CD4-positive, alpha-beta T cell treated with Interleukin-12 subunit alpha and Interleukin-12 subunit beta, for 1 hour (primary cell): ENCODE data around the gene TLN1.

ENCODE experiments used
- DNase-seq: peaks from one replicate; pipeline ENCODE4 v3.0.0-alpha.2; 2020

TLN1 gene, protein sequence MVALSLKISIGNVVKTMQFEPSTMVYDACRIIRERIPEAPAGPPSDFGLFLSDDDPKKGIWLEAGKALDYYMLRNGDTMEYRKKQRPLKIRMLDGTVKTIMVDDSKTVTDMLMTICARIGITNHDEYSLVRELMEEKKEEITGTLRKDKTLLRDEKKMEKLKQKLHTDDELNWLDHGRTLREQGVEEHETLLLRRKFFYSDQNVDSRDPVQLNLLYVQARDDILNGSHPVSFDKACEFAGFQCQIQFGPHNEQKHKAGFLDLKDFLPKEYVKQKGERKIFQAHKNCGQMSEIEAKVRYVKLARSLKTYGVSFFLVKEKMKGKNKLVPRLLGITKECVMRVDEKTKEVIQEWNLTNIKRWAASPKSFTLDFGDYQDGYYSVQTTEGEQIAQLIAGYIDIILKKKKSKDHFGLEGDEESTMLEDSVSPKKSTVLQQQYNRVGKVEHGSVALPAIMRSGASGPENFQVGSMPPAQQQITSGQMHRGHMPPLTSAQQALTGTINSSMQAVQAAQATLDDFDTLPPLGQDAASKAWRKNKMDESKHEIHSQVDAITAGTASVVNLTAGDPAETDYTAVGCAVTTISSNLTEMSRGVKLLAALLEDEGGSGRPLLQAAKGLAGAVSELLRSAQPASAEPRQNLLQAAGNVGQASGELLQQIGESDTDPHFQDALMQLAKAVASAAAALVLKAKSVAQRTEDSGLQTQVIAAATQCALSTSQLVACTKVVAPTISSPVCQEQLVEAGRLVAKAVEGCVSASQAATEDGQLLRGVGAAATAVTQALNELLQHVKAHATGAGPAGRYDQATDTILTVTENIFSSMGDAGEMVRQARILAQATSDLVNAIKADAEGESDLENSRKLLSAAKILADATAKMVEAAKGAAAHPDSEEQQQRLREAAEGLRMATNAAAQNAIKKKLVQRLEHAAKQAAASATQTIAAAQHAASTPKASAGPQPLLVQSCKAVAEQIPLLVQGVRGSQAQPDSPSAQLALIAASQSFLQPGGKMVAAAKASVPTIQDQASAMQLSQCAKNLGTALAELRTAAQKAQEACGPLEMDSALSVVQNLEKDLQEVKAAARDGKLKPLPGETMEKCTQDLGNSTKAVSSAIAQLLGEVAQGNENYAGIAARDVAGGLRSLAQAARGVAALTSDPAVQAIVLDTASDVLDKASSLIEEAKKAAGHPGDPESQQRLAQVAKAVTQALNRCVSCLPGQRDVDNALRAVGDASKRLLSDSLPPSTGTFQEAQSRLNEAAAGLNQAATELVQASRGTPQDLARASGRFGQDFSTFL (N-terminal part only)

GRCh38 chr9:35732185-35732799 lies at the start of gene TLN1, which contains the start of gene CREB3:
Gene TLN1 (minus strand): TSS chr9:35732195. CDS start chr9:35725694, 6,501 bp downstream.
Gene CREB3 (plus strand): TSS chr9:35732666. CDS start chr9:35732773, 107 bp downstream.
- peak; percentile 98 for DNase-seq

DNA sequence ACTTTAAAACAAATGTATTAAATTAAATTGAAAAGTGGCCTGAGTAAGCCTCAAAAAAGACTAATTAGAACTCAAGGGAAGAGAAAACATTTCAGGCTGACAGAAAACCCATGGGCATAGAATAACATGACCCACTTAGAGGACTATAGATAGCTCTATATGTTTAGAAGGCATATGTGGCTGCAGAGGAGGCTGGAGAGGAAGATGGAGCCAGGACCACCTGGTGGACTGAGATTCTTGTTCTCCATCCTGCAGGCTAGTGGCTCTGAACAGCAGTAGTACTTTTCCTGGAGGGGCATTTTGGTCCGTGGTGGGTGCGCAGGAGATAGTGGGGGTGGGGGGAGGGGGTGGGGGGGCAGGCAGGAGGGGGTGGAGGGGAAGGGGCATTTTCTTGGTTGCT lies 49.1 kb upstream of the TLN1 start:
- no peak for DNase-seq

DNA sequence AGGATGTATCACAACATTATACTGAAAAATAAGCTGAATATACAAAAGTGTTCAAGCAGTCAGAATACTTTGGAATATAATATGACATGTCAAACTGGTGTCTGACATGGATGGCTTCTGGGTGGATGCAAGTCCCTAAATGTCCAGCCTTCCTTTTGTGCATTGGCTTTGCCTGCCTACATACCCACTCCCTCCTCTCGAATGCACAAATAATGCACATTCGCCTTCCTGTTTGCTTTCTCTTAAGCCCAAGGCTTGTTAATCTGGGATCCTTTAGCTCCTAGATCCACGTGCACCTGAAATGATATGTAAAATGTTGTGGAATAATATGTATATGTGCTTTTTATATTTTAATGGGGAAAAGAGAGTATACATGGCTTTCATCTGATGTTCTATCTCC lies 46.5 kb upstream of the TLN1 start:
- no peak for DNase-seq

DNA sequence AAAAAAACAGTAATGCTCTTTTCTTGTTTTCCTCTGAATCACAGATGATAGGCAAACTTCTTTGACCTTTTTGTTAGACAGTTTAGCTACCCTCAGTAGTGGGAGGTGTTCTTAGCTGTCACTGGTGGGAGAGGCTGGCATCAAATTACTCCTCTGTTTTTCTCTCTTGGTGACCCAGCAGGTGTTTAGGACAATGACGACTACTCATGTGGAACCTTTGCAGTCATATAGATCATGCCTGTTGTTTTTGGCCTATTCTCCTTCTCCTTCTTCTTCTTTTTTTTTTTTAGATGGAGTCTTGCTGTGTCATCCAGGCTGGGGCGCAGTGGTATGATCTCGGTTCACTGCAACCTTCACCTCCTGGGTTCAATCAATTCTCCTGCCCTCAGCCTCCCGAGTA lies 44.0 kb upstream of the TLN1 start:
- no peak for DNase-seq

DNA sequence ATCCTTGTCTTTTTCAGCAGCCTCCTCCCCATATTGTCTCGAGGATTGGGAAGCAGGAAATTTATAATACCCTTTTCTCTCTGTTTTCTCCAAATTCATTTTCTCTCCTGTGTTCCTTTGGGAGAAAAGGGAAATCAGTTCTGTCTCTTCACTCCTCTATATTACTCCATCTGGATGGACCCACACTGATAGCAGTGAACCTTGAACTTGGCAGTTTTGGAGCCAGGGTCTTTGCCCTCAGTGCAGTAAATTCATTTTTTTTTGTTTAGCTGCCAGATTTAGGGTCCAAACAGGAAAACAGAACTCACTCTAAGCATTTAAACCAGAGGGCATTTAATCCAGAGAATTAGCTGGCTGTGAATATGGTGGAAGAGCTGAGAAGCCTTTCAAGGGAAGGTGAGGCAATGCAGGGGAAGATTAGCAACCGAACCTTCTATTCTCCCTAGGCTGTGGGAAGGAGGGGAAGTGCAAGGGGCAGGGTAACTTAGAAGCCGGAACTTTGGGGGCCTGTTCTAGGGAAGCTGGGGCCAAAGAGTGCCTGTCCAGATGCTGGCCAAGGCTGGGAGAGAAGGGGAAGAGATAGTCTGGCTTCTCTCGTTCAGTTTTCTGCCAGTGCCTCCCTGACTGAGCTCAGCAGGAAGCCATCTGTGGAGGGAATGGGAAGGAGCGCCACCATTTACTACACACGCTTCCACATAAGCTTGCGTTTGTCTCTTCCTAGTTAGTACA lies 43.1 kb upstream of the TLN1 start:
- no peak for DNase-seq

DNA sequence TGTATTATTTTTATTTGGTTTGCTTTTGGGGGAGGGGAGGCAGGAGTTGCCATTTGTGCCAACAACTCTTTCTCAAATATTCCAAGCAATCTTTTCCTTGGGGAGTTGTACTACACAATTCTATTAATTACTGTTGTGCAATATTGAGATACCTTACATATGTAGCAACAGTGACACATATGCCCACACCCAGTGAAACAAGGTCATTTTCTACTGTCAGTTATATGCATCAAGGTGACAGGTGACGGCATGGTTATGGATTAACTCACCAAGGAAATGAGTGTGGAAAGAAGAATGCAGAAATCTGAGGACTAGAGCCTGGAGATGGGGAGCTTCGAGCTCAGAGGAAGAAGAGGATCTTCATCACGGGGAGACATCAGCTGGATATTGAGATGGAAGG lies 39.9 kb upstream of the TLN1 start:
- no peak for DNase-seq

DNA sequence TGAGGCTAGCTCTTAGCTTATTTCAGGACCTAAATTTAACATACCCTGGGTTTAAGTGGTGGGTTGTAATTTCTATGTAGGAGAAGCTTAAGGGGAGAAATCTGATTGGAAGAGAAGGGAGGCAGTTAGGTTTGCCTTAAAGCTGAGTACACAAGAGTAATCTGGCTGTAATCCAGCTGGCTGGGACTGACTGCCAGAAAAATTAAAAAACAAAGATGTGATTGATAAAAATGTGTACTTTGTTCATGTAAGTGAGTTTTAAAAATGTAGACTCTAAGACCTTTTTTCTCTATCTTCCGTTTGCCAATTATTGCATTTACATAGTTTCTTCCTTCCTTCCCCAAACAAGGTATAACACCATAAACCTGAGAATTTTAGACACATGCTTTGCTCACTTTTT lies 39.5 kb upstream of the TLN1 start:
- no peak for DNase-seq

DNA sequence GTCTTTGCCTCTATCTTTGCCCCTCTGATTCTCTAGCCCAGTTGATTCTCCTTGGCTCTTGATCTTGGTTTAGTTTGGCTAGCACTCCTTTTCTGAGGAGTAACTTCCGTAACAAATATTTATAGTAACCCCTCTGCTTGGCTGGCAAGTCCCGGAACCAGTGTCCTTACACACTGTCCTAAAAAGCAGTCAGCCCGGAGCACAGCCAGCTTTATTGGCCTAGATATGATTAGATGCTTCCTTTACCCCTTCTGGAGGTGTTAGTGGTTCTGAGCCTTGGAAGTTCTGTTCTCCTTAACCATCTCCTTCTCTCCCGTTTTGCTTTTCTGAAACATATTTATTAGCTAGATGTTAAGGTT lies 39.1 kb upstream of the TLN1 start:
- DNase-seq, result no peak

DNA sequence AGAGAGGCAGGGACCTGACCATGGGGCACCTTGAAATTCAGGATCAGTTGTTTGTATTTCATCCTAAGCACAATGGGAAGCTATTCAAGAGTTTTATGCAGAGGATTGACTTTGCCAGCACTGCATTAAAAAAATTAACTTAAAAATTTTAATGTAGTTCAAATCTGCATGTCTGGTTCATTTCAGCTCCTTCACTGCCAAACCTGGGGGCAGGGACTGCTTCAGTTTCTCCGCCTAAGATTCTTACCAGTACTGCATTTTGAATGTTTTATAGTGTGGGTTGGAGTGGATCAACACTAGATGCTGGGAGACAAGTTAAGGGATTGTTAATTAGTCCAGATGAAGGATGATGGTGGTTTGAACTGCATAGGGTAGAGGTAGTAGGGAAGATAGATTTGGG lies 37.8 kb upstream of the TLN1 start:
- DNase-seq, result no peak

GRCh38 chr9:35767458-35767857 lies 35.5 kb upstream of the TLN1 start:
- no peak for DNase-seq

DNA sequence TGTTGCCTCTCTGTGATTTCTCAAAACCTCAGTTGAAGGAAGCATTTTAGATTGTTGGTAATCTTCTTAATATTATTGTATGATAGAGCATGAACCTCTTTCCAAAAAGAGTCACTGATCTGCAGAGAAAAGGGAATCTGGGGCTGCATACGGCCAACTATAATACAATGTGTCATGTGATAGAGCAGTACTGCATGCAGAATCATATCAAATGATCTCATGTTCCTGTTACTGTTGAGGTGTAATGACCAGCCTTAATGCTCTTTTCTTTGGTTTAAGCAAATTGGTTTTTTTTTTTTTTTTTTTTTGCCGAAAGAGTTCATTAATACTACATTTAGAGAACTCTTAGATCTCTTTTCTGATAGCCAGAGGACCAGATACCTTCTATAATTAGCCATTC lies 35.0 kb upstream of the TLN1 start:
- no peak for DNase-seq

GRCh38 chr9:35763803-35764202 lies 31.8 kb upstream of the TLN1 start:
- no peak for DNase-seq

DNA sequence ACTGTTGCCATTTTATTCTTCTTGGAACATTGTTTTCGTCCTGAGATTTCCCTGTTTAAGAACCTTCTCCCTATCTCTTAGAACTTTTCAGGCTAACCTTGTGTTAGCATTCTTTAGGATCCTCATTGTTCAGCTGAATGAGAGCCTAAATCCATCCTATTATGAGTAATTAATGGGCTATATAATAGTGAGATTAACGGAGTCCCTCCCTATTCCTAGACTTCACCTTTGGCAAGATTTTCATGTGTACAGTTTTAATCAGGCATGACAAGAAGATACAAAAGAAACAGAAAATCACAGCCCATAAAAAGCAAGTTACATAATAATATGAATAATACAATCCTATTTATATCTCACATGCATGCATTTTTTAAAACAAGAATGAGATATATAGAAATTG lies 31.2 kb upstream of the TLN1 start:
- no peak for DNase-seq

DNA sequence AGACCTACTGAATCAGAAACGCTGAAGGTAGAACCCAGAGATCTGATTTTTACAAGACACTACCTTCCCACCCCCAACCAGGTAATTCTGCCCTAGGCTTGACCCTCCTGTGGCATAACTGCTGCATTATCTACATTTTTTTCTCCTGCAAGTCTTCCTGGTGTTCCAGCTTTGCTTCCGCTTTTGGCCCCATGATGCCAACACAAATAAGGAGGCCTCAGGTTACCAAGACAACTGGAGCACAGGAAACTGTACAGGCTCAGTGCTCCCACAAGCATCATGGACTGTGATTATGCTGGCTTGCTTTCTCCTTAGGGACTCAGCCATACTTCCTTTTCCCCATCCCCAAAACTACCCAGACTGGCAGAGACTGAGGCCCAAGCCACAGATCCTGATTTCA lies 28.7 kb upstream of the TLN1 start:
- no peak for DNase-seq

DNA sequence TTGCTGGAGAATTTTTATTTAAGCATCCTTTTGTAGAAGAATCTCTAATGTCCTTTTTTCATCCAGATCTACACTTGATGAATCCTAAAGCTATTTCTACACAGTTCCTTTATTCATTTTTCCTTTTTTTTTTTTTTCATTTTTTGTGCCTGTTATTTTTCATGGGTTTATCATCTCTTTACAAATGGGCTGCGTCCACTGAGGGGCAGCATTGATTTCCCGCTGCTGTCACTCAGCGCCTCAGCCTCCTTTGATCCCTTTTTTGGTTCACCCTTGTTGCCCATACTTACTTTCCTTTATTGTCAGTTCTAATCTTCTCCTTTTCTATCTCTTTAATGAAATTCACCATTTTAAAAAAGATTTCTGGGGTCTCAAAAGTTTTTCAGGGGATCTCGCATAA lies 27.8 kb upstream of the TLN1 start:
- DNase-seq, result no peak

- no peak for DNase-seq
These were observed 26.6 kb upstream of the TLN1 start for GRCh38 chr9:35758475-35759050.

DNA sequence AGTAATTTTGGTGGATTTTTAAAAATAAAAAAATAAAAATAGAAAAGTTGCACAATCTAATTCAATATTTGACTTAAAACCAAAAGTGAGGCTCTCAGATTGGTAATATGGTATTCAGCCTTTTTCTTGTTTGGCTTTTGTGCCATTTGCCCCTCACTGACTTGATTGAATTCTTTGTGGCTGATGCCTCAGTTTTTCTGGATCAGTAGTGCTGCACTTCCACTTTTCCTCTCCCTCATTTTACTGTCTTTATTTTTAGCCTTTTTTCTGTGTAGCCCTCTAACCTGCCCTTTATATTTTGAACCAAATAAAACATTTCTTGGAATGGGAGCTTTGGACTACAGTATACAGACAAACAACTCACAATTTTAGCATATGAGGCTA lies 25.9 kb upstream of the TLN1 start:
- no peak for DNase-seq

- peak; percentile 15 for DNase-seq
These were observed 25.4 kb upstream of the TLN1 start for GRCh38 chr9:35757226-35757891.

GRCh38 chr9:35756275-35757225 lies 24.6 kb upstream of the TLN1 start:
- peak; percentile 79 for DNase-seq

GRCh38 chr9:35755071-35755470 lies 23.1 kb upstream of the TLN1 start:
- no peak for DNase-seq
